Measurements from ENCODE around the gene WDR90.

DNA sequence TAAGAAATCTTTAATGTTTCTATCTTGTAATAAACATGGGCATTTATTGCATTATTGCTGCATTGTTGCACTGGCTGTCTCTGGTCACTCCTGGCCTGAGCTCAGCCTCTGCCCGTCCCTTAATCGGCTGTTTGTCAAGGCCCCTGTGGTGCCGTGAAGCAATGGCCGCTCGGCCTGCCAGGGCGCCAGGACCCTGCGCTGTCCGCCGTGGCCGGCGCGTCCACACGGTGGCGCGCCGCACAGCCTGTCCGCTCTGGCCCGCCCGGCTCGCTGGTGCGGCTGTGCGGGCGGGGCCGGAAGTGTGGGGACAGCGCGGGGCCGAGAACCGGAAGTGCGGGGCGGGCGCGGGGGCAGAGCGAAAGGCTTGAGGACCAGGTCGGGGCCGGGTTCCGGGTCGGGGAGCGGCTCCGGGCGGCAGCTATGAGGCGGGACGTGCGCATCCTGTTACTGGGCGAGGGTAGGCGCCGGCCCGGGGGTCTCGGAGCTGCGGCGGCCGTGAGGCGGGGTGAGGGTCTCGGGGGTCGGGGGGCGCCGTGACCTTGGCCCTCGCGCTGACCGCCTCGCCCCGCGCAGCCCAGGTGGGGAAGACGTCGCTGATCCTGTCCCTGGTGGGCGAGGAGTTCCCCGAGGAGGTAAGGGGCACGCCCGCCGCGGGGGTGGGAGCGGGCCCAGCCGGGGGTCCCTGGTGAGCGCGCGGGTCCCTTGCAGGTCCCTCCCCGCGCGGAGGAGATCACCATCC is 18.8 kb downstream of the WDR90 start, which contains the start of gene RHOT2:
- peak in 1 of 2 donors; percentile 46 for TF ChIP-seq POLR2A (IDR thresholded peaks at IDR 0.05)
- TF ChIP-seq, protein P1, sequence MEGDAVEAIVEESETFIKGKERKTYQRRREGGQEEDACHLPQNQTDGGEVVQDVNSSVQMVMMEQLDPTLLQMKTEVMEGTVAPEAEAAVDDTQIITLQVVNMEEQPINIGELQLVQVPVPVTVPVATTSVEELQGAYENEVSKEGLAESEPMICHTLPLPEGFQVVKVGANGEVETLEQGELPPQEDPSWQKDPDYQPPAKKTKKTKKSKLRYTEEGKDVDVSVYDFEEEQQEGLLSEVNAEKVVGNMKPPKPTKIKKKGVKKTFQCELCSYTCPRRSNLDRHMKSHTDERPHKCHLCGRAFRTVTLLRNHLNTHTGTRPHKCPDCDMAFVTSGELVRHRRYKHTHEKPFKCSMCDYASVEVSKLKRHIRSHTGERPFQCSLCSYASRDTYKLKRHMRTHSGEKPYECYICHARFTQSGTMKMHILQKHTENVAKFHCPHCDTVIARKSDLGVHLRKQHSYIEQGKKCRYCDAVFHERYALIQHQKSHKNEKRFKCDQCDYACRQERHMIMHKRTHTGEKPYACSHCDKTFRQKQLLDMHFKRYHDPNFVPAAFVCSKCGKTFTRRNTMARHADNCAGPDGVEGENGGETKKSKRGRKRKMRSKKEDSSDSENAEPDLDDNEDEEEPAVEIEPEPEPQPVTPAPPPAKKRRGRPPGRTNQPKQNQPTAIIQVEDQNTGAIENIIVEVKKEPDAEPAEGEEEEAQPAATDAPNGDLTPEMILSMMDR (IDR thresholded peaks at IDR 0.05): peak; percentile 79 to 92 (median 91)
